ENCODE measurements around the gene NBAS. TPM values are rescaled to one million over a fixed set of nuclear protein-coding genes. Genes with fewer than 3 reads are reported as not detected.

Gene NBAS
- total RNA-seq, 4 donors from 2014 or later: 22.8 to 32.0 (median 23.7) TPM

DNA sequence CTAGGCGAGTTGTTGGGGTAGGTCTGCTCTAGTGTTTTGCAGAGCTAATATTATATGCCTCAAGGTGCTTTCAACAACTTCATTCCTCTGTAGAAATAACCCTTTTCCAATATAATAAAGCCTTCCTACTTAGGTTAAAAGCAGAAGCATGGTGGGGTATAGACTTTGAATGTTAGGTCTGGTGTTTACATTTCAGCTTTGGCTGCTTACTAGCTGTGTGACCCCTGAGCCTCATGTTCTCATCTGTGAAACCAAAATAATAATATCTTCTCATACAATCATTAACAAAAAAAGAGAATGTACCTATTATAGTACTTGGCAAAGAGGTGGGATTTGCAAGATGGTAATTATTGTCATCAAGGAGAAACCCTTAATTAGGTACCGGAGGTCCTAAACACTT lies 386.6 kb downstream of the NBAS start:
- Histone ChIP-seq H3K9me3 (no peaks in the 10 kb centered on the region), H3K36me3 (peaks cover 0 to 15% (median 0%) of the 10 kb centered on the region in 3 donors), H3K4me1 (peaks cover 0 to 14% (median 7%) of the 10 kb centered on the region in 3 donors), H3K4me3 (no peak overlapping the region), H3K27me3 (no peaks in the 10 kb centered on the region), H3K27ac (no peak overlapping the region)
- TF ChIP-seq, protein P1, sequence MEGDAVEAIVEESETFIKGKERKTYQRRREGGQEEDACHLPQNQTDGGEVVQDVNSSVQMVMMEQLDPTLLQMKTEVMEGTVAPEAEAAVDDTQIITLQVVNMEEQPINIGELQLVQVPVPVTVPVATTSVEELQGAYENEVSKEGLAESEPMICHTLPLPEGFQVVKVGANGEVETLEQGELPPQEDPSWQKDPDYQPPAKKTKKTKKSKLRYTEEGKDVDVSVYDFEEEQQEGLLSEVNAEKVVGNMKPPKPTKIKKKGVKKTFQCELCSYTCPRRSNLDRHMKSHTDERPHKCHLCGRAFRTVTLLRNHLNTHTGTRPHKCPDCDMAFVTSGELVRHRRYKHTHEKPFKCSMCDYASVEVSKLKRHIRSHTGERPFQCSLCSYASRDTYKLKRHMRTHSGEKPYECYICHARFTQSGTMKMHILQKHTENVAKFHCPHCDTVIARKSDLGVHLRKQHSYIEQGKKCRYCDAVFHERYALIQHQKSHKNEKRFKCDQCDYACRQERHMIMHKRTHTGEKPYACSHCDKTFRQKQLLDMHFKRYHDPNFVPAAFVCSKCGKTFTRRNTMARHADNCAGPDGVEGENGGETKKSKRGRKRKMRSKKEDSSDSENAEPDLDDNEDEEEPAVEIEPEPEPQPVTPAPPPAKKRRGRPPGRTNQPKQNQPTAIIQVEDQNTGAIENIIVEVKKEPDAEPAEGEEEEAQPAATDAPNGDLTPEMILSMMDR (IDR thresholded peaks at IDR 0.05): no peak
- no peak for TF ChIP-seq POLR2A (IDR thresholded peaks at IDR 0.05)
- WGBS, 2 donors: 90 to 93% methylated on average over 2 of the region's 2 CpGs
- intact Hi-C loops (cut with DNase I): no loop called here
- no peak for DNase-seq

DNA sequence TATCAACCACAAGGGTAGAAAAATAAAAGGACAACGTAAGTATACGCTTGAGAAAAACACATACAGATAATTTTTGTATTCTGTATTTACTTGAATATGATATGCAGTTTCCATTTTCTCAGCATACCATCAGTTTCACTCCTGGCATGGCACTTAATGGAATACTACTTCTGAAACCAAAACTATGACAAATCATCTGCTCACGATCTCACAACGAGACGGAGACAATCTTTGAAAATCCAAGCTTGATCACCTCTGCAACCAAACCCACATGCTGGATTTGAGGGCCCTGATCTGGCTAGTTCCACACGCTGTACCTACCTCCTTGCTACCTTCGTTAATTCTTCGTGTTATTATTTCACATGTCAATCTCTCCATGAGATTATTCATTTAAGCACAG lies 387.6 kb downstream of the NBAS start:
- H3K4me1 ChIP-seq: peaks cover 0 to 16% (median 7%) of the 10 kb centered on the region in 3 donors
- H3K9me3 ChIP-seq: no peaks in the 10 kb centered on the region
- 85 to 90% methylated on average over 8 of the region's 8 CpGs for WGBS, 2 donors
- TF ChIP-seq, protein P1 (IDR thresholded peaks at IDR 0.05): no peak
- no peak for TF ChIP-seq POLR2A (IDR thresholded peaks at IDR 0.05)
- H3K27ac ChIP-seq: no peak overlapping the region
- no peaks in the 10 kb centered on the region for H3K27me3 ChIP-seq
- peaks cover 0 to 5% (median 0%) of the 10 kb centered on the region in 3 donors for H3K36me3 ChIP-seq
- no peak for DNase-seq
- intact Hi-C loops (cut with DNase I): no loop called here
- no peak overlapping the region for H3K4me3 ChIP-seq

- no peaks in the 10 kb centered on the region for H3K9me3 ChIP-seq
- H3K27ac ChIP-seq: no peak overlapping the region
- TF ChIP-seq POLR2A (IDR thresholded peaks at IDR 0.05): no peak
- TF ChIP-seq, protein P1 (IDR thresholded peaks at IDR 0.05): no peak
- H3K4me1 ChIP-seq: peaks cover 0 to 16% (median 7%) of the 10 kb centered on the region in 3 donors
- WGBS, 2 donors: 67 to 73% methylated on average over 1 of the region's 1 CpG
- no peak overlapping the region for H3K4me3 ChIP-seq
- no peaks in the 10 kb centered on the region for H3K36me3 ChIP-seq
- no peak for DNase-seq
- intact Hi-C loops (cut with DNase I): no loop called here
- H3K27me3 ChIP-seq: no peaks in the 10 kb centered on the region
Observed at GRCh38 chr2:15172825-15173224, 388.3 kb downstream of the NBAS start.

DNA sequence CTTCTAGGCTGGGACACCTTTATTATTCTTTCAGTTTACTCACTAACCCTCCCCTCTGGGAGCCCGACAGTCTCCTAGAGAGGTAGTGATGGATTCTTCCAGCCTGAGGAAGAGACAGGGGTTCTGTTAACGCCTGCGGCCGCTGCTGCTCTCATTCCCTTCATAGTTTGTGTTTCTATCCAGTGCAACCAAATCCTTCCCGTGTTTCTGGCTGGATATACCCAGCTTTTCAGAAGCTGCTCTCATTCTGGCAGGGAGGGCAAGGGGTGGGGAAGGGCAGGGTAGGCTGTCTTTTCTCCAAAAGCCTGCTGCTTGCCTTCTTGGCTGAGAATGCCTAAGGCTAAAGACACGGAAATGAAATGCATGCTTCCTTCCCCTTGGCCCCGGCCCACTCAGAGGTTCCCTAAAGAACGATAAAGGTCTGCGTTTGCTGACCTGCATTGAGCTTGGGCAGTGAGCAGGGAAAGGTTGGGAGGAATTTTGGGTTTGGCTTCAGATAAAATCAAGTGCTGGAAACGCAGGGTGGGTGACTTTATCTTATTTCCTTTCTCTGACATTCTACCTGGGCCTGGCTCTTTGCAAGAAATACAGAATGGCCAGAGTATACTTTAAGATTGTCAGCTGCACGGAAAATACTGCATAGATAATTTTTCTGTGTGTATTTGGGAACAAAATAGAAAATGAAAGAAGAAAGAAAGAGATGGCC lies 390.9 kb downstream of the NBAS start:
- Histone ChIP-seq H3K27me3 (no peaks in the 10 kb centered on the region), H3K4me3 (no peak overlapping the region), H3K9me3 (no peaks in the 10 kb centered on the region), H3K27ac (peak overlapping the region; percentile 11 to 69 (median 53)), H3K4me1 (peaks cover 0 to 16% (median 7%) of the 10 kb centered on the region in 3 donors), H3K36me3 (peaks cover 0 to 20% (median 0%) of the 10 kb centered on the region in 3 donors)
- intact Hi-C loops (cut with DNase I): no loop called here
- no peak for TF ChIP-seq POLR2A (IDR thresholded peaks at IDR 0.05)
- TF ChIP-seq, protein P1 (IDR thresholded peaks at IDR 0.05): no peak
- 25 to 38% methylated on average over 9 to 11 of the region's 11 CpGs for WGBS, 2 donors
- DNase-seq: no peak

DNA sequence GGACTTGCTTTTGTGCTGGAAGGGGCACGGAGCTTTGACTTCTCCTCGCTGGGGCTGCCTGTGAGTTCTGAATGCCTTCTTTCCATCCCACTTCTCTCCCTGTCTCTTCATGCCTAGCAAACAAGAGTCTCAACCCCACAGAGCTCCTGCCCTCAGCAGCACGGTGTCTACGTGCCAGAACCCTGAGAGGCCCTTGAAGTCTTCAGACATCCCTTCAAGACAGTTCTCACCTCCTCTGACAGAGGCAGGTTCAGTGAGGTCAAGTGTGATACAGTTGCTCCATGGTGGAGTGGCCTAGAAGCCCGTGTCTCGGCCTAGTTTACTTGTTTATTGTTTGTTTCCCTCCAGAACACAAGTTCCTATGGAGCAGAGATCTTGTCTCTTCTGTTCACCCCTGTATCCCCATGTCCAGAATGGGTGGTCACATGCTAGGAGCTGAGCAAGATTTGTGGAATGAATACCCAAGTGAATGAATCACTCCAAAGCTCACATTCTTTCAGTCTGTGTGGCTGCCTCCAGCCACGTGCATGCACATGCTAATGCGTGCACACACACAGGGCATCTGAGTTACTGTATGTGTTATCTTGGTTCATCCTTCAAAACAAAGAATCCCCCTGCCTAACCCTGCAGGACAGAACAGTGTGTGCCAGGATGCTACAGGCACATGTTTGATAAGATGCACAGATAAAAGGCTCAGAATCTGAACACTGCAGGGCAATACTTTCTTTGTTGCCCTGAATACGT lies 391.6 kb downstream of the NBAS start:
- no peaks in the 10 kb centered on the region for H3K27me3 ChIP-seq
- no peak for DNase-seq
- WGBS, 2 donors: 65 to 74% methylated on average over 9 of the region's 9 CpGs
- no peaks in the 10 kb centered on the region for H3K9me3 ChIP-seq
- H3K36me3 ChIP-seq: peaks cover 0 to 20% (median 0%) of the 10 kb centered on the region in 3 donors
- intact Hi-C loops (cut with DNase I): no loop called here
- TF ChIP-seq, protein P1 (IDR thresholded peaks at IDR 0.05): no peak
- no peak for TF ChIP-seq POLR2A (IDR thresholded peaks at IDR 0.05)
- H3K4me1 ChIP-seq: peaks cover 0 to 16% (median 7%) of the 10 kb centered on the region in 3 donors
- peak overlapping the region; percentile 11 to 69 (median 53) for H3K27ac ChIP-seq
- no peak overlapping the region for H3K4me3 ChIP-seq

All from esophagus squamous epithelium (tissue), 5 donors.